ENCODE measurements around the gene NCS1.

The NCS1 gene

GRCh38 chr9:130193531-130194377 lies 21.6 kb downstream of the NCS1 start (continued):
- TF ChIP-seq SALL2 (tag by site-specific recombination; IDR thresholded peaks at IDR 0.05; ENCODE audit: borderline replicate concordance): no peak
- no peak for TF ChIP-seq SCRT1 (tag by site-specific recombination; IDR thresholded peaks at IDR 0.05; ENCODE audit: borderline replicate concordance)
- TF ChIP-seq ZNF398 (tag by site-specific recombination; IDR thresholded peaks at IDR 0.05): no peak
- TF ChIP-seq OVOL3 (tag by site-specific recombination; IDR thresholded peaks at IDR 0.05): no peak
- no peak for TF ChIP-seq ZNF76 (tag by site-specific recombination; IDR thresholded peaks at IDR 0.05; ENCODE audit: borderline replicate concordance, low read depth)
- no peak for TF ChIP-seq ZNF146 (tag by site-specific recombination; IDR thresholded peaks at IDR 0.05)
- TF ChIP-seq ZNF16 (tag by site-specific recombination; IDR thresholded peaks at IDR 0.05; ENCODE audit: low read depth): no peak
- no peak; the same call in 1 of the 2 replicates for TF ChIP-seq GLIS2 (tag by site-specific recombination; IDR thresholded peaks at IDR 0.05)
- peak; percentile 84 for TF ChIP-seq ZFHX2 (tag by site-specific recombination; conservative IDR thresholded peaks at IDR 0.05)
- no peak for TF ChIP-seq ZNF645 (tag by site-specific recombination; IDR thresholded peaks at IDR 0.05)
- TF ChIP-seq ZNF747 (tag by site-specific recombination; IDR thresholded peaks at IDR 0.05): no peak
- TF ChIP-seq MEIS1 (CRISPR knock-in tag; IDR thresholded peaks at IDR 0.05; ENCODE audit: borderline replicate concordance): no peak

- no peak overlapping the region for H3K27ac ChIP-seq (ENCODE audit: extremely low read depth, low read depth, low read length)
- H3K4me1 ChIP-seq (ENCODE audit: control insufficient read depth, insufficient read depth, low read length): peaks cover 4% of the 10 kb centered on the region
- no peaks in the 10 kb centered on the region for H3K9me3 ChIP-seq (ENCODE audit: control insufficient read depth, insufficient read depth, low read depth, low read length)
- no peaks in the 10 kb centered on the region for H3K36me3 ChIP-seq (ENCODE audit: control insufficient read depth in 2 of 2, insufficient read depth in 1 of 2, low read length in 2 of 2)
- POLR2A ChIA-PET: interaction anchor here (1.2 kb wide), 1 partner anchor 17 kb away, joined by 4 read pairs; no protein-coding TSS in a partner anchor
- CTCF ChIA-PET: no interaction called here
- H3K4me3 ChIP-seq (ENCODE audit: low read depth, low read length): no peak overlapping the region
- peak; percentile 42; the same call in 1 of the 2 replicates for TF ChIP-seq ZFHX2 (tag by site-specific recombination; conservative IDR thresholded peaks at IDR 0.05)
- 0 out of 2 replicates have a peak, but pooled peaks have one; percentile 23 for TF ChIP-seq EGR2 (tag by site-specific recombination; IDR thresholded peaks at IDR 0.05; ENCODE audit: low read depth)
- no peak for TF ChIP-seq BCL11B (tag by site-specific recombination; IDR thresholded peaks at IDR 0.05; ENCODE audit: low read depth)
- no peak for TF ChIP-seq ZNF600 (tag by site-specific recombination; IDR thresholded peaks at IDR 0.05)
- TF ChIP-seq HOXA7 (CRISPR knock-in tag; IDR thresholded peaks at IDR 0.05; ENCODE audit: borderline replicate concordance): no peak
- peak; percentile 73 for TF ChIP-seq GLIS1 (tag by site-specific recombination; IDR thresholded peaks at IDR 0.05)
- TF ChIP-seq ZXDB (tag by site-specific recombination; IDR thresholded peaks at IDR 0.05): no peak
- 0 out of 2 replicates have a peak, but pooled peaks have one; percentile 37 for TF ChIP-seq PATZ1 (tag by site-specific recombination; IDR thresholded peaks at IDR 0.05)
- TF ChIP-seq GLIS2 (tag by site-specific recombination; IDR thresholded peaks at IDR 0.05): peak; percentile 44
- TF ChIP-seq ZNF585B (tag by site-specific recombination; IDR thresholded peaks at IDR 0.05): no peak
- TF ChIP-seq PRDM10 (tag by site-specific recombination; IDR thresholded peaks at IDR 0.05): 0 out of 2 replicates have a peak, but pooled peaks have one; percentile 13
These were observed 22.3 kb downstream of the NCS1 start for GRCh38 chr9:130194378-130194932.
